NB4 (cell line): ENCODE results near the gene NYNRIN.

Source experiments
- POLR2A ChIP-seq: IDR thresholded peaks from 2 replicates; pipeline ENCODE4 v1.6.1; 2011; ENCODE audit warnings: mild to moderate bottlenecking; ENCODE audit not compliant: insufficient read length; ENCODE audit errors: extremely low read depth
- TF ChIP-seq, protein P1 (sequence below): IDR thresholded peaks from one replicate; pipeline ENCODE4 v1.5.1; 2012; ENCODE audit warnings: low read depth, low read length
- TF ChIP-seq, protein P2 (sequence below): IDR thresholded peaks from 2 replicates; pipeline ENCODE4 v1.6.1; 2011; ENCODE audit warnings: low read depth, low read length

DNA sequence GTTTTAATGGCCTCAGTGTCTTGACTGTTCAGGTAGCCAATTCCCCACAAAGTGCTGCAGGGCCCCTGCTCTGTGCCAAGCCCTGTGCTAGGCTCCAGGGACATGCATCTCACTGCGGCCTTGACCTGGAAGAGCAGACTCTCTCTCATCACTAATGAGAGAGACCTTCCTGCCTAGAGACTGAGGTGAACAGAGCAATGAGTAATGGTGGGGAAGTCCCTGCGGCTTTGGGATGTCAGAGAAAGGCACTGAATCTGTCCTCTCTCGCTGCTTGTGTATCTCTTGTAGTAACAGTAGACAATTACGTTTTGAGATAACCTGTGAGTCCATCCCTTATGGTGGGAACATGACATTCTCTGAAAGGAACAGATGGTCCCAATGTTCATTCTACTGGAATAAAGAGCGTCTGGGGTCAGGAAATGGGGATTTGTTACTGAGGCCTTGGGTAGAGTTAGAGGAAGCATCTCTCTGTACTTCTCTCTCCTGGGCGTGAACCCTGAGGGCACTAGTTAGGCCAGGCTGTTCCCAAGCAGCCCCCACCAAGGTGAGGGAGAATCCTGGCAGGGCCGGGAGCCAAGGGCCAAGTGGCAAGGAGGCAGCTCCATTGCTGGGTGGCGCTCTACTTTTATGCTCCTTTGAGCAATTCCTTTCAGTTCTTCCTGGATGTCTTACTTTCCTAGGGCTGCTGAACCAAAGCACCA is 17.3 kb upstream of the NYNRIN start:
- TF ChIP-seq, protein P1, sequence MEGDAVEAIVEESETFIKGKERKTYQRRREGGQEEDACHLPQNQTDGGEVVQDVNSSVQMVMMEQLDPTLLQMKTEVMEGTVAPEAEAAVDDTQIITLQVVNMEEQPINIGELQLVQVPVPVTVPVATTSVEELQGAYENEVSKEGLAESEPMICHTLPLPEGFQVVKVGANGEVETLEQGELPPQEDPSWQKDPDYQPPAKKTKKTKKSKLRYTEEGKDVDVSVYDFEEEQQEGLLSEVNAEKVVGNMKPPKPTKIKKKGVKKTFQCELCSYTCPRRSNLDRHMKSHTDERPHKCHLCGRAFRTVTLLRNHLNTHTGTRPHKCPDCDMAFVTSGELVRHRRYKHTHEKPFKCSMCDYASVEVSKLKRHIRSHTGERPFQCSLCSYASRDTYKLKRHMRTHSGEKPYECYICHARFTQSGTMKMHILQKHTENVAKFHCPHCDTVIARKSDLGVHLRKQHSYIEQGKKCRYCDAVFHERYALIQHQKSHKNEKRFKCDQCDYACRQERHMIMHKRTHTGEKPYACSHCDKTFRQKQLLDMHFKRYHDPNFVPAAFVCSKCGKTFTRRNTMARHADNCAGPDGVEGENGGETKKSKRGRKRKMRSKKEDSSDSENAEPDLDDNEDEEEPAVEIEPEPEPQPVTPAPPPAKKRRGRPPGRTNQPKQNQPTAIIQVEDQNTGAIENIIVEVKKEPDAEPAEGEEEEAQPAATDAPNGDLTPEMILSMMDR: no peak
- TF ChIP-seq, protein P2, sequence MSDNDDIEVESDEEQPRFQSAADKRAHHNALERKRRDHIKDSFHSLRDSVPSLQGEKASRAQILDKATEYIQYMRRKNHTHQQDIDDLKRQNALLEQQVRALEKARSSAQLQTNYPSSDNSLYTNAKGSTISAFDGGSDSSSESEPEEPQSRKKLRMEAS: no peak
- no peak for TF ChIP-seq POLR2A
